Activated CD8-positive, alpha-beta T cell treated with anti-CD3 and anti-CD28 coated beads for 36 hours (primary cell): Measurements from ENCODE around the gene MIPOL1. TPM values are rescaled to one million over a fixed set of nuclear protein-coding genes. Genes with fewer than 3 reads are reported as not detected.

Experiments
- ATAC-seq: fragments of 200-7000 bp; cut with Tn5 transposase; one replicate; pipeline ENCODE4 v1.10.0; 2021; ENCODE audit warnings: mild to moderate bottlenecking, moderate library complexity
- CTCF ChIA-PET: fragments of 350-600 bp; sonication (Branson Sonifier 250); formaldehyde crosslinking; loops from one replicate; lab custom pipeline; 2021; ENCODE audit warnings: antibody characterized with exemption; lab: Charles Lee
- POLR2A ChIA-PET: fragments of 350-600 bp; sonication (Branson Sonifier 250); formaldehyde crosslinking; loops from one replicate; lab custom pipeline; 2021; ENCODE audit warnings: antibody characterized with exemption; lab: Charles Lee
- DNase-seq: peaks from one replicate; pipeline ENCODE4 v3.0.0-alpha.2; 2020
- H3K27ac Mint-ChIP-seq: one replicate; pipeline ENCODE4 v1.8.0; 2021; ENCODE audit warnings: mild to moderate bottlenecking, mixed read lengths
- H3K27me3 Mint-ChIP-seq: one replicate; pipeline ENCODE4 v1.8.0; 2021; ENCODE audit warnings: mixed read lengths
- H3K36me3 Mint-ChIP-seq: one replicate; pipeline ENCODE4 v1.8.0; 2021; ENCODE audit warnings: low read depth, mixed read lengths
- H3K4me1 Mint-ChIP-seq: one replicate; pipeline ENCODE4 v1.8.0; 2021; ENCODE audit warnings: low read depth, mixed read lengths
- H3K4me3 Mint-ChIP-seq: one replicate; pipeline ENCODE4 v1.8.0; 2021; ENCODE audit warnings: mild to moderate bottlenecking, moderate library complexity, mixed read lengths
- H3K9me3 Mint-ChIP-seq: one replicate; pipeline ENCODE4 v1.8.0; 2021; ENCODE audit warnings: mixed read lengths
- CTCF ChIP-seq: fragments of 200-600 bp; IDR thresholded peaks from one replicate; pipeline ENCODE4 v1.8.0; 2022; ENCODE audit warnings: antibody characterized with exemption, mild to moderate bottlenecking
- intact Hi-C: fragments of 100-400 bp; cut with micrococcal nuclease; formaldehyde crosslinking; loops from one replicate; pipeline ENCODE4 v1.10.0; 2022
- total RNA-seq, 2 experiments: library from RNA; stranded (reverse); gene quantifications; one replicate each; pipeline ENCODE4 v1.2.3, GENCODE V29; 2021

The MIPOL1 gene
- total RNA-seq, 2 experiments from 2014 or later: not detected

- DNase-seq (no peak), ATAC-seq (no peak)
- peaks cover 63% of the 10 kb centered on the region for H3K27me3 Mint-ChIP-seq
- ChIA-PET CTCF (interaction anchor here (1.1 kb wide), 1 partner anchor 19 kb away, joined by 3 read pairs; no protein-coding TSS in a partner anchor), POLR2A (no interaction called here)
- H3K9me3 Mint-ChIP-seq: peaks cover 4% of the 10 kb centered on the region
- H3K4me3 Mint-ChIP-seq: no peak overlapping the region
- intact Hi-C loops: no loop called here
- H3K27ac Mint-ChIP-seq: no peak overlapping the region
- H3K36me3 Mint-ChIP-seq: peaks cover 2% of the 10 kb centered on the region
- H3K4me1 Mint-ChIP-seq: no peaks in the 10 kb centered on the region
- TF ChIP-seq CTCF: no peak
These were observed 389.0 kb downstream of the MIPOL1 start for GRCh38 chr14:37586797-37587130.

- intact Hi-C loops: no loop called here
- H3K36me3 Mint-ChIP-seq: peaks cover 4% of the 10 kb centered on the region
- ChIA-PET CTCF (interaction anchor here (1.1 kb wide), 1 partner anchor 18 kb away, joined by 3 read pairs; no protein-coding TSS in a partner anchor), POLR2A (no interaction called here)
- no peak overlapping the region for H3K4me3 Mint-ChIP-seq
- ATAC-seq (no peak), DNase-seq (no peak)
- no peak overlapping the region for H3K27ac Mint-ChIP-seq
- no peaks in the 10 kb centered on the region for H3K4me1 Mint-ChIP-seq
- no peak for TF ChIP-seq CTCF
- peaks cover 6% of the 10 kb centered on the region for H3K9me3 Mint-ChIP-seq
- peaks cover 65% of the 10 kb centered on the region for H3K27me3 Mint-ChIP-seq
These were observed 389.5 kb downstream of the MIPOL1 start for GRCh38 chr14:37587131-37587803.

GRCh38 chr14:37587881-37588666 is 390.3 kb downstream of the MIPOL1 start:
- CTCF ChIA-PET: interaction anchor here (1.1 kb wide), 1 partner anchor 345 kb away, joined by 3 read pairs; no protein-coding TSS in a partner anchor
- Mint-ChIP-seq H3K27me3 (peaks cover 68% of the 10 kb centered on the region), H3K4me1 (no peaks in the 10 kb centered on the region), H3K27ac (no peak overlapping the region), H3K36me3 (peaks cover 4% of the 10 kb centered on the region), H3K9me3 (peaks cover 6% of the 10 kb centered on the region), H3K4me3 (no peak overlapping the region)
- no peak for TF ChIP-seq CTCF
- POLR2A ChIA-PET: no interaction called here
- ATAC-seq (no peak), DNase-seq (no peak)
- intact Hi-C loops: no loop called here

GRCh38 chr14:37588667-37588955 is 390.9 kb downstream of the MIPOL1 start:
- Mint-ChIP-seq H3K4me3 (no peak overlapping the region), H3K27me3 (peaks cover 70% of the 10 kb centered on the region), H3K4me1 (no peaks in the 10 kb centered on the region), H3K9me3 (peaks cover 6% of the 10 kb centered on the region), H3K36me3 (peaks cover 4% of the 10 kb centered on the region), H3K27ac (no peak overlapping the region)
- ChIA-PET POLR2A (no interaction called here), CTCF (interaction anchor here (1.1 to 1.5 kb wide), 2 partner anchors 13 to 345 kb away, joined by 3 read pairs; no protein-coding TSS in a partner anchor)
- intact Hi-C loops: no loop called here
- DNase-seq: no peak
- no peak for ATAC-seq
- TF ChIP-seq CTCF: no peak
